Endothelial cell of umbilical vein (primary cell): ENCODE results near the gene SHOC2.

ENCODE experiments used
- CTCF ChIP-seq, 2 donors: IDR thresholded peaks; 1 replicate in 1 of 2; 2 replicates in 1 of 2; pipeline ENCODE4 v1.5.1; 2011; ENCODE audit warnings: low read length in 2 of 2, mild to moderate bottlenecking in 2 of 2, moderate library complexity in 2 of 2, control low read depth in 1 of 2, inconsistent platforms in 1 of 2, low read depth in 1 of 2; ENCODE audit not compliant: insufficient read depth in 1 of 2; ENCODE audit errors: extremely low read depth in 1 of 2
- EZH2 ChIP-seq: IDR thresholded peaks from 2 replicates; pipeline ENCODE4 v1.6.1; 2012; ENCODE audit warnings: borderline replicate concordance, low read depth, mild to moderate bottlenecking, moderate library complexity, low read length, inconsistent platforms; ENCODE audit not compliant: severe bottlenecking
- FOS ChIP-seq: IDR thresholded peaks from 2 replicates; pipeline ENCODE4 v1.6.1; 2011; ENCODE audit warnings: mild to moderate bottlenecking, low read length, moderate library complexity, borderline replicate concordance; ENCODE audit not compliant: insufficient read depth
- MAX ChIP-seq: IDR thresholded peaks from 2 replicates; pipeline ENCODE4 v1.6.1; 2011; ENCODE audit not compliant: insufficient read depth, insufficient read length
- MYC ChIP-seq: IDR thresholded peaks from one replicate; pipeline ENCODE4 v1.6.1; 2011; ENCODE audit warnings: mild to moderate bottlenecking, low read depth, low read length
- POLR2A ChIP-seq: IDR thresholded peaks from 2 replicates; pipeline ENCODE4 v1.6.1; 2012; ENCODE audit warnings: low read depth, mild to moderate bottlenecking, control low read depth, low read length
- POLR2AphosphoS5 ChIP-seq: IDR thresholded peaks from 2 replicates; pipeline ENCODE4 v1.6.1; 2012; ENCODE audit warnings: low read depth, mild to moderate bottlenecking, control low read depth, low read length, moderate library complexity; ENCODE audit not compliant: insufficient read depth

GRCh38 chr10:110876000-110876399 lies 43.4 kb upstream of the SHOC2 start:
- no peak for TF ChIP-seq POLR2A
- no peak for TF ChIP-seq CTCF (IDR thresholded peaks at IDR 0.05; ENCODE audit: extremely low read depth in 1 of 2, insufficient read depth in 1 of 2, low read depth in 1 of 2, low read length in 2 of 2)
- TF ChIP-seq POLR2AphosphoS5: no peak
- TF ChIP-seq EZH2: no peak
- TF ChIP-seq FOS: no peak
- no peak for TF ChIP-seq MAX
- no peak for TF ChIP-seq MYC
